K562 (cell line): ENCODE measurements around the gene MC2R. TPM values are rescaled to one million over a fixed set of nuclear protein-coding genes. Genes with fewer than 3 reads are reported as not detected.

ENCODE experiments used
- ATAC-seq: fragments of 200-7000 bp; cut with Tn5 transposase; 3 replicates; pipeline ENCODE4 v1.9.1; 2020; ENCODE audit warnings: moderate library complexity
- BruUV-seq: library from RNA; stranded (reverse); fragments of 400-500 nt; replicated peaks from 2 replicates; lab custom pipeline; 2021; lab: Mats Ljungman, UMichigan
- CTCF ChIA-PET: fragments of 300-600 bp; formaldehyde crosslinking; extraction: SDS; loops from one replicate; lab custom pipeline; 2021; ENCODE audit warnings: low intra/inter-chr PET ratio; lab: Yijun Ruan, JAX
- POLR2A ChIA-PET: fragments of 300-600, 350-650 bp; sonication (Branson Sonifier 250); formaldehyde crosslinking; extraction: SDS; loops from one replicate; lab custom pipeline; 2021; ENCODE audit warnings: antibody characterized with exemption, inconsistent platforms; lab: Yijun Ruan, JAX
- DNase-seq, 4 experiments: peaks; one replicate each; pipeline versions ENCODE4 v3.0.0 to v3.0.0-alpha.2; 2011 to 2018; ENCODE audit warnings: low spot score in 3 of 4, mixed read lengths in 3 of 4; ENCODE audit errors: extremely low read depth in 1 of 4
- FAIRE-seq: peaks from 2 replicates; lab custom pipeline; 2011; peaks lifted over from hg19 to GRCh38; lab: Jason Lieb, UNC
- H2AFZ ChIP-seq: 2 replicates; pipeline ENCODE4 v1.6.0; 2011; ENCODE audit warnings: low read depth, low read length, control low read depth, inconsistent platforms
- H3K27ac ChIP-seq: fragments of 200-600 bp; 3 replicates; pipeline ENCODE4 v1.8.0; 2011; ENCODE audit warnings: low read depth, mild to moderate bottlenecking, control low read depth, inconsistent platforms, low read length, moderate library complexity, mixed read lengths; ENCODE audit errors: extremely low read depth
- H3K27me3 ChIP-seq, 2 experiments: fragments of 300-600 bp in 1 of 2; 2 replicates in 1 of 2; 3 replicates in 1 of 2; pipeline versions ENCODE4 v1.6.0 to v1.8.0; 2011; ENCODE audit warnings: inconsistent platforms in 2 of 2, low read length in 2 of 2, mild to moderate bottlenecking in 1 of 2, mixed read lengths in 1 of 2, moderate library complexity in 1 of 2; ENCODE audit not compliant: control insufficient read depth in 2 of 2, insufficient read depth in 2 of 2
- H3K36me3 ChIP-seq: fragments of 300-600 bp; 3 replicates; pipeline ENCODE4 v1.8.0; 2011; ENCODE audit warnings: mild to moderate bottlenecking, low read length, inconsistent platforms; ENCODE audit not compliant: control insufficient read depth, insufficient read depth
- H3K4me1 ChIP-seq, 2 experiments: fragments of 200-600 bp in 1 of 2; replicated peaks in 1 of 2; 2 replicates in 1 of 2; 3 replicates in 1 of 2; pipeline versions ENCODE4 v1.5.1 to v1.8.0; 2011; ENCODE audit warnings: inconsistent platforms in 2 of 2, low read length in 2 of 2, mild to moderate bottlenecking in 1 of 2, mixed read lengths in 1 of 2, moderate library complexity in 1 of 2; ENCODE audit not compliant: control insufficient read depth in 2 of 2, insufficient read depth in 2 of 2
- H3K4me2 ChIP-seq: 2 replicates; pipeline ENCODE4 v1.6.1; 2011; ENCODE audit warnings: low read length, control low read depth, inconsistent platforms, mixed read lengths; ENCODE audit not compliant: insufficient read depth
- H3K4me3 ChIP-seq: fragments of 200-600 bp; sonication (generic), shearing (Covaris generic); 2 replicates; pipeline ENCODE4 v1.5.1; 2016; ENCODE audit warnings: control low read depth, inconsistent platforms
- H3K79me2 ChIP-seq: fragments of 200-600 bp; 3 replicates; pipeline ENCODE4 v1.8.0; 2011; ENCODE audit warnings: low read length, inconsistent platforms; ENCODE audit not compliant: control insufficient read depth, insufficient read depth
- H3K9ac ChIP-seq, 2 experiments: 2 replicates each; pipeline versions ENCODE4 v1.6.0 to v1.6.1; 2011; ENCODE audit warnings: low read depth in 2 of 2, low read length in 2 of 2, control low read depth in 1 of 2, inconsistent platforms in 1 of 2, mild to moderate bottlenecking in 1 of 2, mixed read lengths in 1 of 2; ENCODE audit not compliant: insufficient read depth in 1 of 2
- H3K9me1 ChIP-seq: one replicate; pipeline ENCODE4 v1.6.0; 2011; ENCODE audit warnings: inconsistent platforms, mild to moderate bottlenecking, low read length, moderate library complexity; ENCODE audit not compliant: control insufficient read depth, insufficient read depth
- H3K9me3 ChIP-seq: replicated peaks from 2 replicates; pipeline ENCODE4 v1.5.1; 2011; ENCODE audit warnings: low read depth, low read length, inconsistent platforms; ENCODE audit not compliant: control insufficient read depth, insufficient read depth
- H4K20me1 ChIP-seq: replicated peaks from 2 replicates; pipeline ENCODE4 v1.6.1; 2011; ENCODE audit warnings: low read length, inconsistent platforms, mixed read lengths; ENCODE audit not compliant: control insufficient read depth, insufficient read depth
- ATF1 ChIP-seq, 2 experiments: fragments of 450-650 bp in 1 of 2; IDR thresholded peaks; 2 replicates each; pipeline ENCODE4 v1.6.1; 2016; ENCODE audit warnings: missing compliant biosample characterization in 1 of 2, missing genetic modification characterization in 1 of 2
- CBX1 ChIP-seq: sonication (generic); IDR thresholded peaks from 2 replicates; pipeline ENCODE4 v1.6.1; 2016; ENCODE audit warnings: antibody characterized with exemption, low read depth, mild to moderate bottlenecking
- CBX2 ChIP-seq: fragments of 200-600 bp; sonication (generic); IDR thresholded peaks from one replicate; pipeline ENCODE4 v1.6.1; 2012; ENCODE audit warnings: mild to moderate bottlenecking, low read length, inconsistent platforms; ENCODE audit not compliant: insufficient read depth, poor library complexity, severe bottlenecking
- HMGN3 ChIP-seq: IDR thresholded peaks from 2 replicates; pipeline ENCODE4 v1.6.1; 2011; ENCODE audit warnings: borderline replicate concordance, low read depth, mild to moderate bottlenecking, mixed read lengths, low read length; ENCODE audit not compliant: insufficient read length; ENCODE audit errors: extremely low read depth
- KLF10 ChIP-seq: fragments of 250-450 bp; sonication (Bioruptor Pico); IDR thresholded peaks from 2 replicates; pipeline ENCODE4 v1.6.1; 2021; ENCODE audit warnings: matching md5 sums
- MAFK ChIP-seq: IDR thresholded peaks from 2 replicates; pipeline ENCODE4 v1.6.1; 2011; ENCODE audit warnings: low read length, improper control_type of control experiment
- MLX ChIP-seq, 2 experiments: fragments of 450-650 bp in 1 of 2; sonication (generic) in 1 of 2; formaldehyde crosslinking; conservative IDR thresholded peaks; 2 replicates each; pipeline versions ENCODE4 v1.4.0 to v1.8.1; 2020 to 2022; ENCODE audit warnings: mild to moderate bottlenecking in 1 of 2, missing genetic modification reagents in 1 of 2
- PHB ChIP-seq: fragments of 250-450 bp; sonication (Bioruptor Pico); IDR thresholded peaks from 2 replicates; pipeline ENCODE4 v1.5.0; 2021
- POLR2AphosphoS2 ChIP-seq: IDR thresholded peaks from 2 replicates; pipeline ENCODE4 v1.6.1; 2012; ENCODE audit warnings: low read length, improper control_type of control experiment
- POLR2B ChIP-seq: fragments of 450-650 bp; IDR thresholded peaks from 2 replicates; pipeline ENCODE4 v1.6.1; 2018; ENCODE audit warnings: low read depth; ENCODE audit not compliant: partially characterized antibody
- RFX5 ChIP-seq: IDR thresholded peaks from 2 replicates; pipeline ENCODE4 v1.6.1; 2011; ENCODE audit warnings: low read depth, mild to moderate bottlenecking, improper control_type of control experiment, low read length
- TAF9B ChIP-seq: fragments of 450-650 bp; IDR thresholded peaks from 2 replicates; pipeline ENCODE4 v1.6.1; 2018; ENCODE audit warnings: mild to moderate bottlenecking; ENCODE audit not compliant: partially characterized antibody
- ZBTB5 ChIP-seq: fragments of 450-650 bp; IDR thresholded peaks from 2 replicates; pipeline ENCODE4 v1.6.1; 2017; ENCODE audit warnings: antibody characterized with exemption
- ZKSCAN1 ChIP-seq: fragments of 150-350 bp; IDR thresholded peaks from 2 replicates; pipeline ENCODE4 v1.6.1; 2016; ENCODE audit warnings: low read depth, low read length
- ZNF146 ChIP-seq: IDR thresholded peaks from one replicate; pipeline ENCODE4 v1.6.1; 2018; ENCODE audit warnings: missing compliant biosample characterization; ENCODE audit not compliant: unreplicated experiment
- ZNF212 ChIP-seq: fragments of 450-650 bp; formaldehyde crosslinking; IDR thresholded peaks from 2 replicates; pipeline ENCODE4 v1.4.0; 2020; ENCODE audit warnings: mild to moderate bottlenecking
- ZNF24 ChIP-seq: fragments of 450-650 bp; IDR thresholded peaks from 2 replicates; pipeline ENCODE4 v1.6.1; 2016
- WGBS: fragments of 100-300 bp; shearing (Covaris generic); methylation state at CpG from one replicate; pipeline ENCODE4 v1.1.6; 2016; ENCODE audit warnings: low coverage, mixed read lengths; ENCODE audit not compliant: insufficient coverage; ENCODE audit errors: missing lambda C conversion rate; 5-methylcytosine and 5-hydroxymethylcytosine counted together
- in situ Hi-C: fragments of 300-500 bp; cut with MboI; formaldehyde crosslinking; loops from 4 replicates; pipeline ENCODE4 v1.15.0; 2018; ENCODE audit warnings: inconsistent platforms, mixed read lengths
- intact Hi-C: fragments of 100-400 bp; cut with micrococcal nuclease; formaldehyde crosslinking; loops from 2 replicates; pipeline ENCODE4 v1.14.2; 2022
- polyA plus RNA-seq, 8 experiments: library from polyadenylated mRNA; depleted of rRNA in 4 of 8; stranded (reverse) in 5 of 8; unstranded in 3 of 8; fragments of >200 nt; fragmentation: Nextera tagmentation in 2 of 8; fragmentation: Illumina TruSeq in 1 of 8; extraction: Ambion mirVana in 2 of 8; extraction: Trizol in 1 of 8; gene quantifications; 2 replicates each; pipeline versions ENCODE4 v1.2.1 to v1.2.3, GENCODE V29; 2011 to 2014; ENCODE audit warnings: inconsistent platforms in 1 of 8, missing spikeins in 1 of 8
- total RNA-seq, 7 experiments: library from RNA; depleted of rRNA in 6 of 7; stranded (reverse); fragments of >200 nt in 6 of 7; fragmentation: Illumina TruSeq in 2 of 7; extraction: Trizol in 2 of 7; gene quantifications; 2 replicates each; pipeline versions ENCODE4 v1.2.1 to v1.2.3, GENCODE V29; 2011 to 2021; ENCODE audit warnings: low replicate concordance in 1 of 7
- TF ChIP-seq, protein P1 (sequence below): sonication (generic); formaldehyde crosslinking; IDR thresholded peaks from 2 replicates; pipeline ENCODE4 v1.8.1; 2023; ENCODE audit warnings: mild to moderate bottlenecking, missing genetic modification reagents, moderate library complexity
- TF ChIP-seq, protein P2 (sequence below): fragments of 250-450 bp; sonication (Bioruptor Pico); IDR thresholded peaks from 2 replicates; pipeline ENCODE4 v1.9.0; 2021; ENCODE audit warnings: mild to moderate bottlenecking

MC2R gene
- total and polyA plus RNA-seq, 9 of the 15 experiments (the other 6 are each of a cell fraction or from before 2014, with no cell fraction given): not detected

DNA sequence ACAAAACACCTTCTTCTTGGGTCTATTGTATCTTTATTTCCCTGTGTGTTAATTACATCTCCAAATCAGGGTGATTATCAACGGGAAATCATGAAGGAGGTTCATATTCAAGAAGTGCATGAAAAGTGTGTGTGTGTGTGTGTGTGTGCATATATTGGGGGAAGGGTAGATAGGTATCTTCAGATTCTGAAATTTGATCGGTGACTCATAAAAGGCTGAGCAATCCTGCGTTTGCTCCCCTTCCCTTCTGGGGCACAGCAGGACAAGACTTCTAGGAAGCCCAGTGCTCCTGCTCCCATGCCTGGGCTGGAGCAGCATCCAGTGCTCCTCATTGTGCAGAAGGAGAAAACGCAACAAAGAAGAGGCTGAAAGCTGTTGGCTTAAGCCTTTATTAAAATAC is 65.5 kb downstream of the MC2R start:
- H3K27me3 ChIP-seq: no peaks in the 10 kb centered on the region
- no peak overlapping the region for H3K9ac ChIP-seq
- H3K27ac ChIP-seq: no peak overlapping the region
- DNase-seq (no peak), FAIRE-seq (no peak), ATAC-seq (no peak)
- H3K79me2 ChIP-seq: no peaks in the 10 kb centered on the region
- no TSS peak for BruUV-seq
- no peaks in the 10 kb centered on the region for H3K36me3 ChIP-seq
- no peaks in the 10 kb centered on the region for H3K9me3 ChIP-seq
- H3K4me3 ChIP-seq: no peak overlapping the region
- no peaks in the 10 kb centered on the region for H4K20me1 ChIP-seq
- POLR2A ChIA-PET: no interaction called here
- CTCF ChIA-PET: no interaction called here
- 0% methylated on average over 4 of the region's 4 CpGs for WGBS
- no peaks in the 10 kb centered on the region for H3K4me1 ChIP-seq
- no peaks in the 10 kb centered on the region for H3K9me1 ChIP-seq
- intact Hi-C loops (no loop called here), in situ Hi-C loops (no loop called here)
- no peak overlapping the region for H3K4me2 ChIP-seq
- no peak overlapping the region for H2AFZ ChIP-seq
- TF ChIP-seq ZNF24: no peak
- no peak for TF ChIP-seq POLR2AphosphoS2
- TF ChIP-seq POLR2B: no peak
- no peak for TF ChIP-seq TAF9B
- TF ChIP-seq KLF10 (CRISPR knock-in tag): no peak
- no peak for TF ChIP-seq MAFK
- TF ChIP-seq HMGN3: no peak
- TF ChIP-seq ZNF212 (CRISPR knock-in tag): no peak
- TF ChIP-seq ZBTB5: no peak
- TF ChIP-seq CBX1: no peak
- TF ChIP-seq CBX2: no peak
- no peak for TF ChIP-seq ATF1 (CRISPR knock-in tag; IDR thresholded peaks at IDR 0.05)
- no peak for TF ChIP-seq ATF1 (tag; IDR thresholded peaks at IDR 0.05)
- TF ChIP-seq ZNF146 (CRISPR knock-in tag): no peak
- TF ChIP-seq, protein P1, sequence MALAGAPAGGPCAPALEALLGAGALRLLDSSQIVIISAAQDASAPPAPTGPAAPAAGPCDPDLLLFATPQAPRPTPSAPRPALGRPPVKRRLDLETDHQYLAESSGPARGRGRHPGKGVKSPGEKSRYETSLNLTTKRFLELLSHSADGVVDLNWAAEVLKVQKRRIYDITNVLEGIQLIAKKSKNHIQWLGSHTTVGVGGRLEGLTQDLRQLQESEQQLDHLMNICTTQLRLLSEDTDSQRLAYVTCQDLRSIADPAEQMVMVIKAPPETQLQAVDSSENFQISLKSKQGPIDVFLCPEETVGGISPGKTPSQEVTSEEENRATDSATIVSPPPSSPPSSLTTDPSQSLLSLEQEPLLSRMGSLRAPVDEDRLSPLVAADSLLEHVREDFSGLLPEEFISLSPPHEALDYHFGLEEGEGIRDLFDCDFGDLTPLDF (CRISPR knock-in tag): no peak
- TF ChIP-seq PHB: no peak
- no peak for TF ChIP-seq MLX (CRISPR knock-in tag; conservative IDR thresholded peaks at IDR 0.05)
- TF ChIP-seq ZKSCAN1: no peak
- TF ChIP-seq RFX5: no peak
- TF ChIP-seq, protein P2, sequence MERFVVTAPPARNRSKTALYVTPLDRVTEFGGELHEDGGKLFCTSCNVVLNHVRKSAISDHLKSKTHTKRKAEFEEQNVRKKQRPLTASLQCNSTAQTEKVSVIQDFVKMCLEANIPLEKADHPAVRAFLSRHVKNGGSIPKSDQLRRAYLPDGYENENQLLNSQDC (CRISPR knock-in tag): no peak
